NCI-H187 treated with DMSO at 0.1 percent for 48 hours (cell line): ENCODE measurements around the gene TRIM54.

Experiments used
- DNase-seq: peaks from one replicate; lab custom pipeline; 2025; lab: John Stamatoyannopoulos, UW

TRIM54 gene

DNA sequence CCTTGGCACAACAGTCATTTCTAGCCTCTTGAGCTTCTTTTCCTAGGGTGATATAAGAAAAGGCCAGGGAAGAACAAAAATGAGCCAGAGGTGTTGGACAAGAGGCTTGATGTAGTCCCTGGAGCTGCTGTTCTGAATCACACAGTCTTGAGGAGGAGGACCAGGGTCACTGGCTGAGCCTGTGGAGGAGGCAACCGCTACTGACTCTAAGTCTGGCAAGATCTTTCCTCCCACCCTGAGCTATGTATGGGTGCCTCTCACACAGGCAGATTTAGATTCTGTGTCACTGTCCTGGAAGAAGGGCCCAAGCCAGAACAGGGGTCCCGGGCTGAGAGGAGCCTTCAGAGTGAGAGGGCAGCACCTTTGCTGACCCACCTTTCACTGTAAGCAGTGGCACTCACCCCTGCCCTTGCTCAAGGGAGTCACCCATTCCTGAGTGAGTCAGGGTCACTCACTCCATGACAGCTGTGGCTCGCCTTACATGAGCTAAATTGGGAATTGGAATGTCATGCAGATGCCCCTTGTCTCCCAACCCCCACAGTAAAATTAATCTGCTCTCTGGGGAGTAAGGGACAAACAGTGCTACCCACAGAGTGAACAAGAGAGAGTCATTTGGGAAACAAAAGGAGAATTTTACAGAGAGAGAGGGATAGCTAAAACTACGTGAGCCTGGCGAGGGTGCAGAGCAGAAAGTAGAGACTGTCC is at the start of gene TRIM54:
TSS of gene TRIM54 (plus strand) at position 575 of the 705 bp plus-strand sequence. CDS start 303 bp downstream, outside the sequence.
- no peak for DNase-seq

DNA sequence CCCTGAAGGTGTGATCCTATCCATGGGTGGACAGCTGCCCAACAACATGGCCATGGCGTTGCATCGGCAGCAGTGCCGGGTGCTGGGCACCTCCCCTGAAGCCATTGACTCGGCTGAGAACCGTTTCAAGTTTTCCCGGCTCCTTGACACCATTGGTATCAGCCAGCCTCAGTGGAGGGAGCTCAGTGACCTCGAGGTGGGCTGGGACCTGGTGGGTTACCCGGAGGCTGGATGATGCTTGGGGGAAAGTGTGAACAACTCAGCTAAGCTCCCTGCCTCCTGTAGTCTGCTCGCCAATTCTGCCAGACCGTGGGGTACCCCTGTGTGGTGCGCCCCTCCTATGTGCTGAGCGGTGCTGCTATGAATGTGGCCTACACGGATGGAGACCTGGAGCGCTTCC is 48.9 kb upstream of the TRIM54 start:
- DNase-seq, result no peak

GRCh38 chr2:27236136-27236535 is 46.1 kb upstream of the TRIM54 start:
- no peak for DNase-seq

GRCh38 chr2:27236626-27237025 is 45.6 kb upstream of the TRIM54 start:
- DNase-seq, result no peak

DNA sequence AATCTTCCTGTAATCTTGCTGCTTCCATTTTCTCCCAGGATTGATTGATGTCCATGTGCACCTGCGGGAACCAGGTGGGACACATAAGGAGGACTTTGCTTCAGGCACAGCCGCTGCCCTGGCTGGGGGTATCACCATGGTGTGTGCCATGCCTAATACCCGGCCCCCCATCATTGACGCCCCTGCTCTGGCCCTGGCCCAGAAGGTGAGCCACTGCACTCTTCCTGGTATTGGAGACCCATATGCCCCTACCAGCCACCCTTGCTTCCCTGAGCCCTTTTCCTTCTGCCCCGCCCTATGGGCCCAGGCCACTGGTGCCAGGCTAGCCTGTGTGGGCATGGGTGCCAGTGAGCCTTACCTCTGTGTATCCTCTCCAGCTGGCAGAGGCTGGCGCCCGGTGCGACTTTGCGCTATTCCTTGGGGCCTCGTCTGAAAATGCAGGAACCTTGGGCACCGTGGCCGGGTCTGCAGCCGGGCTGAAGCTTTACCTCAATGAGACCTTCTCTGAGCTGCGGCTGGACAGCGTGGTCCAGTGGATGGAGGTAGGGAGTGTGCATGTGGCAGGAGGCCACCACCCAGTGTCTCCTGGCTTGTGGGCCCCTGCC is 44.8 kb upstream of the TRIM54 start:
- no peak for DNase-seq

DNA sequence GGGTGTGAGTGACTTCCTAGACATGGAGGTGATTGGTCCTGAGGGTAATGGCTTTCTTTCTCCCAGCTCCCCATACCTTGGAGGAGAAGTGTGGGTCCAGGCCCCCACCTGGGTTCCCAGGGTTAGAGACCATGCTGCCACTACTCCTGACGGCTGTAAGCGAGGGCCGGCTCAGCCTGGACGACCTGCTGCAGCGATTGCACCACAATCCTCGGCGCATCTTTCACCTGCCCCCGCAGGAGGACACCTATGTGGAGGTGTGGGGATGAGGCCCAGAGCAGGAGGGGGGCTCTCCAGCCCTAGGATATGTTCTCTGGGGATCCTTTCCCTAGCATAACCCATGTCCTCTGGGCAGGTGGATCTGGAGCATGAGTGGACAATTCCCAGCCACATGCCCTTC is 43.3 kb upstream of the TRIM54 start:
- DNase-seq, result no peak

- DNase-seq, result no peak
Observed at GRCh38 chr2:27240406-27240805, 41.8 kb upstream of the TRIM54 start.

DNA sequence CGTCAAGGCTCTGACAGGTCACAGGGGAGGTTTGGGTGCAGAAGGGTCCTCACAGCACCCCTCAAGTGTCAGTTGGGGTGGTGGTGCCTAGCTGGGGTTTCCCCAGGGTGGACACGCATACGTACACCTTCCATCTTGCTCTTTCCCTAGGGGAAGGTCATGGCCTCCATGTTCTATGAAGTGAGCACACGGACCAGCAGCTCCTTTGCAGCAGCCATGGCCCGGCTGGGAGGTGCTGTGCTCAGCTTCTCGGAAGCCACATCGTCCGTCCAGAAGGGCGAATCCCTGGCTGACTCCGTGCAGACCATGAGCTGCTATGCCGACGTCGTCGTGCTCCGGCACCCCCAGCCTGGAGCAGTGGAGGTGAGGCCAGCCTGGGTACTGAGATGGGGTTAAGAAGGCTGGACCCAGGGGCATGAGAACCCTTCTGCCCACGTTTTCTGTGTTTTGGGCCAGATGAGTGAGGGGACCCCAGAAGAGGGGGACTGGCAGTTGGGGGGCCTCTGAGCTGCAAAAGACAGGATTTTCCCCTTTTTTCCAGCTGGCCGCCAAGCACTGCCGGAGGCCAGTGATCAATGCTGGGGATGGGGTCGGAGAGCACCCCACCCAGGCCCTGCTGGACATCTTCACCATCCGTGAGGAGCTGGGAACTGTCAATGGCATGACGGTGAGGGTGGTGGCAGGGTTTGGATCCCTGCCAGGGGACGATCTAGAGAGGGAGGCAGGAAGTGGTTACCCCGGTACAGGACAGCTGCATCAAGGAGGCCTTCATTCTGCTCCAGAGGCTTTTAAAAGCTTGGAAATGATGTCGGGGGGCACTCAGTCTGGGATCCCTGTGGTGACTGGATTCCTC is 40.2 kb upstream of the TRIM54 start:
- no peak for DNase-seq

GRCh38 chr2:27242614-27242951 is 39.6 kb upstream of the TRIM54 start:
- DNase-seq, result no peak

GRCh38 chr2:27243391-27244130 is 38.7 kb upstream of the TRIM54 start:
- no peak for DNase-seq

DNA sequence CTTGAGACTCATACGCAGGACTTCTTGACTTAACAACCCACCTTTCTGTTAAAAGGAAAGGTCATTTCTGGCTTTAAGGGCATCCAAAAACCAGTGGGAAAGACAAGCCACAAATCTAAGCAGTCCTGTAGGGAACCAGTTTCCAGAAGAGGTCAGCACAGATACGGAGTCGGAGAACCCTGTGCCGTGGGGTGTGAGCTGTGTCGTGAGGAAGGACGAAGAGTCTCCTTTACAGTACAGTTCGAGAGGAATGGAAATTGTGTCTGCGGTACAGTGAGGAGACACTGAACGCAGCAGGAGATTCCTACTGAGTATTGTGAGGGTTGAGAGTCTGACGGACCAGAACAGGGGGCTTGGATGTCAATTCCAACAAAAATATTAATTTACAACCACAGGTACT is 37.1 kb upstream of the TRIM54 start:
- no peak for DNase-seq

- DNase-seq, result no peak
Observed at GRCh38 chr2:27245626-27246025, 36.6 kb upstream of the TRIM54 start.

- DNase-seq, result no peak
Observed at GRCh38 chr2:27247893-27248292, 34.3 kb upstream of the TRIM54 start.

DNA sequence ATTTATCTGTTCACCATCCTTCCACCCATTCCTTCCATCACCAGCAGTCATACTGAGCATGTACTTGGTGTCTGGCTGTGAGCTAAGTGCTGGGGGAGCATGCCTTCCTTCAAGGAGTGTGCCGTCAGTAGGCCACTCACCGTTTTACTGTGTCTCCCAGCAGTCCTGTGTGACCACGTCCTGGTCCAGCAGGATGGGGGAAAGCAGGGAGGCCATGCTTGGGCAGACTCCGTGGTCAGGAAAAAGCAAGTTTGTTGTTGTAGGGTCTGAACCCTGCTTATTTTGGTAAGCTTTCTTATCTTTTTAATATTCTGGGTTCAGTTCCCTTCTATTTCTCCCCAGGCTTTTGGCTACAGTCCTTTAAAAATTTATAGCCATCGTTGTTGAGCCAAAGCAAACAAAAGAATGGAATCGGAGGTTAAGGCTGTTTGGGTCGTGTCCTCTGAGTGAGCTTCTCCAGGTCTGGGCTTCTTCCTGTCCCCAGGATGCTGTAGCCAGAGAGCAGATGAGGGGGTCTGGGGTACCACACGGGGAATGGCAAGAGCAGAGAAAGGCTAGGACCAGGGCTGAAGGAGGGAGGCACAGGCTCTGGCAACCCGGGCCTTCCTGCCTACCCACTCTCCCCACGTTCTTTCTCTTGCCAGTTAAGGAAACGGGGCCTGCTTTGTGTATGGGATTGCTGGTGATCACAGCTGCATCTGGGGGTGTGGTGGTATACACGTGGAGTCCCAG is 32.9 kb upstream of the TRIM54 start:
- DNase-seq, result no peak

GRCh38 chr2:27249891-27250651 is 32.2 kb upstream of the TRIM54 start:
- no peak for DNase-seq

- DNase-seq, result no peak
Observed at GRCh38 chr2:27250652-27251379, 31.4 kb upstream of the TRIM54 start.

DNA sequence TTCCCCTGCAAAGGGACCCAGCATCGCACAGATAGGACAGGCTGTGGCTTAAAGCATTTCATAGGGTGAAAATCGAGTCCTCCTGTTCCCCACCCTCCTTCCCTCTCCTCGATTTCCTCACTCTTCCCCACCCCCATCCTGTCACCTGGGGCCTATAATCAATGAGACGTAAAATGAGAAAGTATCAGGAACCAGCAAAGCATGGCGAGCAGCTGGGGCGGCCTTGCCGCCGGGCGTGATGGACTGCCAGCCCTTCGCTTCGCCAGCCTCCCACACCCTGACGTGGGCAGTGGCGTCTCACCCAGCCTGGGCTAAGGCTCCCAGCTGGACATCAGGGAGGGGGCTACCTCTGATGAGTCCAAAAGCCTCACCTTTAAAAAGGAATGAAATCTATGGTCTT is 30.5 kb upstream of the TRIM54 start:
- DNase-seq, result no peak

DNA sequence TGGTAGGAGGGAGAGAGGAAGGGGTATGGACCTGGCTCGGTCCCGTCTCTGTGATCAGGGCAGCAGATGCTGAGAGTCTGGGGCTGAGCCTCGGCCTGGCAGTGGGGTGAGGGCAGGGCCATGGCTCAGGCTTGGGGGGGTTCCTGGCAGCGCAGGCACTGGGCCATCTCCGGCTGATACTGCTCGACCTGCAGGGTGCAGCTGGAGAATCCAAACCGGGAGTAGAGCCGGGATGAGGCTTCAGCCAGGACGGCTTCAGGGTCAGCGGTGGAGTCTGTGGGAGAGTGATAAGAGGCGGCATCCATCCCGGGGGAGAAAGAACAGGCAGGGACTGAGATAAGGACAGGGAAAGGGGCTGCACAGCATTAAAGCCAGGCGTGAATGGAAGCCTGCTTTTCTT is 27.0 kb upstream of the TRIM54 start:
- no peak for DNase-seq

- DNase-seq, result no peak
Observed at GRCh38 chr2:27255660-27256059, 26.6 kb upstream of the TRIM54 start.

GRCh38 chr2:27256855-27257454 is 25.3 kb upstream of the TRIM54 start:
- no peak for DNase-seq
